ENCODE results near the gene SULF2.
A peak's percentile ranks its signal among the peaks of the same experiment; 100 is the strongest.

SULF2 gene

DNA sequence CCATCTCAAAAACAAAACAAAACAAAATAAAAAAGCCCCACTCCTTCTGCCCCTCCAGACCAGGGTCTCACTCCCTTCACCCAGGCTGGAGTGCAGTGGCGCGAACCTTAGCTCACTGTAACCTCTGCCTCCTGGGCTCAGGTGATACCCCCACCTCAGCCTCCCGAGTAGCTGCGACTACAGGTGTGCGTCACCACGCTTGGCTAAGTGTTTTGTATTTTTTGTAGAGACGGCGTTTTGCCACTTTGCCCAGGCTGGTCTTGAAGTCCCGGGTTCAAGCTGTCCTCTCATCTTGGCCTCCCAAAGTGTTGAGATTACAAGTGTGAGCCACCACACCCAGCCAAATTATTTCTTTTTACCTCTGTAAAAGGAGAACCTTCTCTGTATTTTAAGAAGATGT lies 173.5 kb downstream of the SULF2 start:
- no peaks in the 10 kb centered on the region for H3K27me3 ChIP-seq (replicated peaks; ENCODE audit: control insufficient read depth, insufficient read depth, low read length)
- no peak for DNase-seq (ENCODE audit: low read depth)
- H3K4me3 ChIP-seq (ENCODE audit: low read length), result no peak overlapping the region
- no peak overlapping the region for H3K9ac ChIP-seq (ENCODE audit: low read length)
- no peaks in the 10 kb centered on the region for H3K36me3 ChIP-seq (ENCODE audit: control insufficient read depth, insufficient read depth, low read length, severe bottlenecking)
- H3K9me3 ChIP-seq (ENCODE audit: control insufficient read depth, low read length), result no peaks in the 10 kb centered on the region
- peaks cover 23% of the 10 kb centered on the region for H3K4me1 ChIP-seq (ENCODE audit: control insufficient read depth, insufficient read depth, low read length)

- Histone ChIP-seq H3K9ac (ENCODE audit: low read length) (no peak overlapping the region), H3K4me1 (ENCODE audit: control insufficient read depth, insufficient read depth, low read length) (peaks cover 24% of the 10 kb centered on the region), H3K27me3 (replicated peaks; ENCODE audit: control insufficient read depth, insufficient read depth, low read length) (no peaks in the 10 kb centered on the region), H3K9me3 (ENCODE audit: control insufficient read depth, low read length) (no peaks in the 10 kb centered on the region), H3K4me3 (ENCODE audit: low read length) (no peak overlapping the region), H3K36me3 (ENCODE audit: control insufficient read depth, insufficient read depth, low read length, severe bottlenecking) (no peaks in the 10 kb centered on the region)
- no peak for DNase-seq (ENCODE audit: low read depth)
Measured at GRCh38 chr20:47610945-47611250, 174.4 kb downstream of the SULF2 start.

DNA sequence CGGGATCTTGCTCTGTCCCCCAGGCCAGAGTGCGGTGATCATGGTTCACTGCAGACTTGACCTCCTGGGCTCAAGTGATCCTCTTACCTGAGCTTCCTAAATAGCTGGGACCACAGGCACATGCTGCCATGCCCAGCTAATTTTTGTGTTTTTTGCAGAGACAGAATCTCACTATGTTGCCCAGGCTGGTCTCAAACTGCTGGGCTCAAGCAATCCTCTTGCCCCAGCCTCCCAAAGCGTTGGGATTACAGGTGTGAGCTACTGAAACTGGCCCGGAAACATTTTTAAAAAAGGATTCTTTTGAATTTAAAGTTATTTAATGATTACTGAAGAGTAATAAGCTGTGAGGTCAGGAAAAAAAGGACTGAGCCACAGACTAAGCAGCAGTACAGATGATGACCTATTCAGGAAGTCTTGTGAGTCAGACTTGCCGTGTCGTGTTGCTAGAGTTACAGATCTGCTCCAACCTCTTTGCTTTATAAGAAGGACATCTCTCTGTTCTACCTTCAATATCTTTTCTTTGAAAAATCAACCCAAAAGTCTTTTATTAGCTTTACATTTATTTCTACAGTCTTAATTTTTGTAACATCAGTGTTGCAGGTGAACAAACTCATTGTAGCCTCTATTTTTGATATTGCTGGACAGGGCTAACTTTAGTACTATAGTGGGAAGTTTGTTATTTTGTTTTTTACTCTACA lies 174.9 kb downstream of the SULF2 start:
- Histone ChIP-seq H3K9ac (ENCODE audit: low read length) (no peak overlapping the region), H3K36me3 (ENCODE audit: control insufficient read depth, insufficient read depth, low read length, severe bottlenecking) (no peaks in the 10 kb centered on the region), H3K27me3 (replicated peaks; ENCODE audit: control insufficient read depth, insufficient read depth, low read length) (no peaks in the 10 kb centered on the region), H3K4me1 (ENCODE audit: control insufficient read depth, insufficient read depth, low read length) (peaks cover 24% of the 10 kb centered on the region), H3K4me3 (ENCODE audit: low read length) (no peak overlapping the region), H3K9me3 (ENCODE audit: control insufficient read depth, low read length) (no peaks in the 10 kb centered on the region)
- DNase-seq (ENCODE audit: low read depth), result peak; percentile 79

DNA sequence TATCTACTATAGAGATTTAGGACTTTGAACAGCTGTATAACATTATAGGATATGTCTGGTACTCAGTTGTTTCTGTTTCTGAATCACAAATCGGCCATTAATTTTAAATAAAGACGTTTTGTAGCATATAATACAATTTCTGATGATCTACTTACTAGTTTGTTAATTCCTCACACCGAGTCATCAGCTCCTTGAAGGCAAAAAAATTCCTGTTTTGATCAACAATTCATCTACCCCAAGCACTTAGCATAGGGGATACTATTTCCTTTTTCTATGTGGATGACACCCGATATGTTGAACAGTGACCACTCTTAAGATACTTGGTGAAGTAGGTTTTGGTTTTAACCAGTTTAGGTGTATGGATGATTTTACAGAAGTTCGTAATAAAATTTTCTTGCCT lies 176.3 kb downstream of the SULF2 start:
- Histone ChIP-seq H3K4me3 (ENCODE audit: low read length) (no peak overlapping the region), H3K27me3 (replicated peaks; ENCODE audit: control insufficient read depth, insufficient read depth, low read length) (no peaks in the 10 kb centered on the region), H3K36me3 (ENCODE audit: control insufficient read depth, insufficient read depth, low read length, severe bottlenecking) (no peaks in the 10 kb centered on the region), H3K4me1 (ENCODE audit: control insufficient read depth, insufficient read depth, low read length) (peaks cover 24% of the 10 kb centered on the region), H3K9ac (ENCODE audit: low read length) (no peak overlapping the region), H3K9me3 (ENCODE audit: control insufficient read depth, low read length) (no peaks in the 10 kb centered on the region)
- no peak for DNase-seq (ENCODE audit: low read depth)

Measured in adipocyte (in vitro differentiated cells).